Measurements from ENCODE around the gene ACACB.

ACACB gene

DNA sequence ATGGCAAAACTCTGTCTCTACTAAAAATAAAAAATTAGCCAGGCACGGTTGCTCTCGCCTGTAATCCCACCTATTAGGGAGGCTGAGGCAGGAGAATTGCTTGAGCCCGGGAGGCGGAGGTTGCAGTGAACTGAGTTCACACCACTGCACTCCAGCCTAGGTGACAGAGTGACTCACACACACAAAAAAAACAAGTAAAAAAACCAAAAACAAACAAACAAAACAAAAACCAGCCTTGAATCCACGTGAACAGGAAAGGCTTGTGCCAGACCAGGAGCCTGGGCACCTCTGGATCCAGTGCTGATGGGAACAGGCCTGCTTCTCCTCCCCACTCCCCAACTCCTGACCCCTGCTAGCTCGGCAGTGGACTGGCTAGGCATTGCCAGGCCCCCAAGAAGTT, 189.2 kb downstream of the ACACB start:
- DNase-seq (ENCODE audit: low read depth): no peak

DNA sequence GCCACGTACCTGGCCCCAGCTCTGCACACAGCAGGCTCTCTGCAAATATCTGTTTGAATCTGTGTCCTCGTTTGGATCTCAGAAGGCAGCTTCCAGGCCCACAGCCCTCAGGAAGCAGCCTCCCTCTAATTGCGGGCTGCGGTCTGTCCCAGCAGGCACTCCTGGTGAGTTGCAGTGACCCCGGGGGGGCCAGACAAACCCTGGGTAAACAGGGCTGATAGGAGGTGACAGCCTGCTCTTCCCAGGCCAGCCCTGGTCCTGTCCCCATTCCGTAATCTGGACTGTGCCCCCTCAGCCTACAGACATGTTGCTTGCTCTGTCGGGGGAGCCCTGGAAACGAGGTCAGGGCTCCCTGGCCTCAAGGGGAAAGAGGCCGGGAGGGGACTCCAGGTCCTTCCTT, 190.7 kb downstream of the ACACB start:
- DNase-seq (ENCODE audit: low read depth): no peak

DNA sequence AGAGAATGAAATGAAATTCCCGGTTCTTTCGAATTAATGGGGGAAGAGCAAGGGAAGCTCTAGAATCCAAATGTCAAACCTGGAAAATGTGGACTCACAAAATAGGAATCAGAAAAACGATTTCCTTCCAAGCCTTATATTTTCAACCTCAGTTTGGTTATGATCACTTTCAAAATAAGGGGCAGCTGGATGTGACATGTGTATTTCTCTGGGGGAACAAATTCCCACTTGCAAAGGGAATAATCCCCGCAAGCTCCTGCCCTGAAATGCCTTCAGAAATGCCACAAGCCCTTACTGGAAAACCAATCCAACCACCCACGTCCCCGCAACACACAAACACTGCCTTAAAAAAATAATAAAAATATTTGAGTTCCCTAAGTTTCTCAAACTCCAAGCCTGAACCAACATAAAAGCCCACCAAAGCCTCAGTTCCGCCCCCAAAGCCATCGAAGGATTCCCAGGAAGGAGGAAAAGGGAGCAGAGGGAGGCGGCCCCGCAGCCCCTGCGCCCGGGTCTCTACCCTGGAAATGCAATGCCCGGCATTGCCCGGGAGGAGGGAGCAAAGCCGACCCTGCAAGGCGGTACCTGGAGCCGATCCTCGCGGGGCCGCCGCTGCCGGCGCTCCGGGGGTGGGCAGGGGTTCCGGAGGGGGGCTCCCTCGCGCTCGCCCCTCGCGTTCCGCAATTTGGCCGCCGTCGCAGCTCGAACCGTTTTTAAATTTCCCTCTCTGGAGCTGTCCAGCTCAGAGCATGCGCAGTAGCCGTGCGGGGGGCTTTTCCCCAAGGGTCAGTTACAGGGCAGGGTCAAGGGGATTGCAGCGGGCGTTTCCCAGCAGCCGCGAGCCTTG, 192.4 kb downstream of the ACACB start, which contains the start of gene FOXN4:
TSS of gene FOXN4 (minus strand) at position 751 of the 847 bp plus-strand sequence. CDS start 963 bp downstream, outside the sequence.
- no peak for DNase-seq (ENCODE audit: low read depth)

DNA sequence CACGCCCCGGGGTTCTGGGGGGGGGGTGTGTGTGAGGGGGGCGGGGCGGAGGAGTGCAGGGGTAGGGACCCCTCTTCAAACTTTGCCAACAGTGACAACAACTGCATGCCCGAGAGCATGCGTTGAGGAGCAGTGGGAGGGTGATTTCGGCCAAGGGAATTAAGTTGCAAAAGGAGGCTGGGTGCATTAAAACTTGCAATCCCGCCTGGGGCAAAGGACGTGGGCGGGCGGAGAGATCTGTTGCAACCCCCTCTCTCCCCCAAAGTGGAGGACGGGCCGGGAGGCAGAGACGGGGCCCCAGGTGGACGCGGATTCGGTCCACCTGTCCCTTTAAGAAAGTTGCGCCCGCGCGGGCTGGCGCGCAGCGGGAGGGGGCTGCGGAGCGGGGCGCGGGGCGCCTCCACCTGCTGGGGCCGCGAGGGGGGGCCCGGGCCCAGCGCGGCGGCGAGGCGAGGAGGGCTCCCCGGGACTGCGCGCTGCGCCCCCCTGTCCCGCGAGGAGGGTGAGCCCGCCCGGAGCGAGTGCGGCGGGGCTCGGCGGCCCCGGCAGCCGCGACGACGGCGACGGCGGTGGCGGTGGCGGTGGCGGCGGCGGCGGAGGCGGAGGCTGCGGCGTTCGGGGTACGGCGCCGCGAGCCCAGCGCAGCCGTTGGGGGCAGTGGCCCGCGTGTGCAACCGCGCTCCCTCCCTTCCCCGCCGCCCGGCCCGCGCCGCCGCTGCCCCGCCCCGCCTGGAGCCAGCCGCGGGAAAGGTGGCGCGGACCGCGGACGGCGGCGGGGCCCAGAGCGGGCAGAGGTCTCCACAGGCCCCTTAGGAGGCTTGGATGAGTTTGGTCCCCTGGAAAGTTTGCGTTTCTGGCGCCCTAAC, 193.2 kb downstream of the ACACB start:
- no peak for DNase-seq (ENCODE audit: low read depth)

DNA sequence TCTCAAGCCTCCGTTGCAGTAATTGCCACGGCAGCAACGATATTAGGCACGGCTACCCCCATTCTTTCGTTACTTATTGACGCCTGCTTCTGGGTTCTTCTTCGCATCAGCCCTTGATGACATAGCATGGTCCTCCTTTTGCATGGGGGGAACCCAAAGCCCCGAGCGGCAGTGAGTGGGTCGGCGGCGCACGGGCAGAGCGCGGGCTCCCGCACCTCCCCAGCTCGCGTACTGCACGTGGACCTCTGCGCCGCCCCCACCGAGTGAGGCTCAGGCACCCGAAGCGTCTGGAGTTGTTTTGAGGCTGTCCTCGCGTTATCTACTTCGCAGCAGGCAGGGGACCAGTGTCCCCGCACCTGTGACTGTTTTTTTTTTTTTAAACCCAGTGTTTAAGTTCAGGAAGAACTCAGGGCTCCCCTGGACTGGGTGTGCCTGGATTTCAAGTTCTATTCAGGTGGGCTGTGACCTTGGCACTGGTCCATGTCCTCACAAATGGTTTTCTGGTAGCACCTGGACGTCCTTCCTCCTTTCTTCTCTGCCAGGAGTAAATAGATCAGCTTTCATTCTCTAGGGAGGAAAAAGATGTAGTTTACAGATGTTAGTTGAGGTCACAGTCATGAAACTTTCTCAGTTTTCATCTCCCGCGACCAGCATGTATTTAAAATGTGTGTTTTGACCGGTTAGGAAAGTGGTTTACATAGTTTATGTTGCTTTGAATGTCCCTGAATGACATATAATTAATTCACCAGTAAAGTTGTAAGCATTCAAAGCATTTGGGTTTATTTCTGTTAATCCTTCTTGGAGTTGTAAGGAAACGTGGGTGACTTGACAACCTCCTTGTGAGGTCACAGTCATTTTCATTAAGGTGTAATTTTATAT, 194.1 kb downstream of the ACACB start:
- no peak for DNase-seq (ENCODE audit: low read depth)

All from HS-5 (cell line).